Measurements from ENCODE around the gene SDCBP2.

The SDCBP2 gene, protein sequence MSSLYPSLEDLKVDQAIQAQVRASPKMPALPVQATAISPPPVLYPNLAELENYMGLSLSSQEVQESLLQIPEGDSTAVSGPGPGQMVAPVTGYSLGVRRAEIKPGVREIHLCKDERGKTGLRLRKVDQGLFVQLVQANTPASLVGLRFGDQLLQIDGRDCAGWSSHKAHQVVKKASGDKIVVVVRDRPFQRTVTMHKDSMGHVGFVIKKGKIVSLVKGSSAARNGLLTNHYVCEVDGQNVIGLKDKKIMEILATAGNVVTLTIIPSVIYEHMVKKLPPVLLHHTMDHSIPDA

DNA sequence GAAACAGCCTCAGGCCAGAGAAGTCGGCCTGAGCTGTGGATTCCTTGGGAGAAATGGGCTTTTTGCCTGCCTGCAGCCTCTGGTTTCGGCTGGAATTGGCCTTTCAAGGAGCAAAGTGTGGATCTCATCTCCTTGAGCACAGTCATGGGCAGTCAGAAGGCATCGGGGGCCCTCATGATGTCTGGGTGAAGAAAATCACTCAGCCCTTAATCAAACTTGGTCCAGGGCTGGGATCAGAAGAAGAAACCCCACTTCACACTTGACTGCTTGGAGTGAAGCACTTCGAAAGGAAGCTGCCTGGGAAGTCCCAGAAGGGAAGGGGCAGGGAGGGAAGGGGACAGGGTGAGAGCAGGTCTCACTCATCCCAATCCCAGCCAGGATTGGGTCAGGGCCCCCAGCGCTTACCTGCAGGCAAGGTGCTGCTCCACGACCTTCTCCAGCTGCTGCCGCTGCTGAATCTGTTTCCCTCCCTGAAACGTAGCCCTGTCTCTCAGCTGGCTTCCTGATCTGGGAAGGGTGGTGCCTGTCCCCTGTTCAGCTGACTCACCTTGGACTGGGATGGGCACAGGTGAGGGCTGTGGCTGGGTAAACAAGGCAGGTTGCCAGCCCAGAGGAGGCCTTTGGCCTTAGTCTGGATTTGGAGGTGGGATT is at the start of gene SDCBP2:
Gene SDCBP2, minus strand, starts transcription at position 460 of the 651 bp plus-strand sequence. CDS start 8,723 bp downstream, outside the sequence.
- DNase-seq, result no peak

DNA sequence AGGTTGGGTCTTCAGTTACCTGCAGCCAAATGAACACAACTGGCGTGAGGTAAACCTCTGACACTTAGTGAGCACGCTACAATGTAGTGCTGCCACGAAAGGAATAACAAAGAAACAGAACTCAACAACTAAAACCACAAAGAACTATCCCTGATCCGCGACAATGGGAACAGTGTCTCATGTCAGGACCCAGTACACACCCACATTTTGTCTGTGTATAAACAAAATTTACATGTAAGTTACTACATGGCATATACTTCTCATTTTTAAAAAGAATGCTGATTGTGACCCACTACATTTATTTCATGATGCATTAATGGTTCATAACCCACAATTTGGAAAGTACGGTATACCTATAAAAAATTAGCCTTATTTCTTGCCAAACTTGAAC is 49.8 kb upstream of the SDCBP2 start:
- DNase-seq, result no peak

DNA sequence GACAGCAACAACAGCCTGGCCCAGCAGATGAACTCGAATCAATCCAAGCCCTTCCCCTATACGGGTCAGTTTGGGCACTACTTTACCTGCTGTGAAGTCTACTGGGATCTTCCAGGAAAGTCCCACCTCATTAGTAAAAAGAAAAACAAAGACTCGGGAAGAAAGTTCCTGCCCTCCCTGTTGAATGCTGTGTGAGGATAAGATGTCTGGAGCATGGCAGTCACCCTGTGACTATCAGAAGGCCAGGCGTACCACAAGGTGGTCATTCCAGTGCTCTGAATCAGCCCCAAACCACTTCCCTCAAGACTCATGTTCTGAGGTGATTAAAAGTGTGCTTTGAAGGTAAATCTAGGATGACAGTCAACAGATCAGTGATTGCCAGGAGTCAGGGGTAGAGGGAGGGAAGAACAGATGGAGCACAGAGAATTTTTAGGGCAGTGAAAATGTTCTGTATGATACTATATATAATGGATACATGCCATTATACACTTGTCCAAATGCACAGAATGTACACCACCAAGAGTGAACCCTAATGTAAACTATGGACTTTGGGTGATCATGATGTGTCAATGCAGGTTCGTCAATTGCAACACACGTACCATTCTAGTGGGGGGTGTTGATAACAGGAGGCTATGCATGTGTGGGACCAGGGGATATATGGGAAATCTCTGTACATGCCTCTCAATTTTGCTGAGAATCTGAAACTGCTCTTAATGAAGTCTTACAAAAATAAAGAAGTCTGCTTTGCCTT is 49.2 kb upstream of the SDCBP2 start:
- DNase-seq, result no peak

DNA sequence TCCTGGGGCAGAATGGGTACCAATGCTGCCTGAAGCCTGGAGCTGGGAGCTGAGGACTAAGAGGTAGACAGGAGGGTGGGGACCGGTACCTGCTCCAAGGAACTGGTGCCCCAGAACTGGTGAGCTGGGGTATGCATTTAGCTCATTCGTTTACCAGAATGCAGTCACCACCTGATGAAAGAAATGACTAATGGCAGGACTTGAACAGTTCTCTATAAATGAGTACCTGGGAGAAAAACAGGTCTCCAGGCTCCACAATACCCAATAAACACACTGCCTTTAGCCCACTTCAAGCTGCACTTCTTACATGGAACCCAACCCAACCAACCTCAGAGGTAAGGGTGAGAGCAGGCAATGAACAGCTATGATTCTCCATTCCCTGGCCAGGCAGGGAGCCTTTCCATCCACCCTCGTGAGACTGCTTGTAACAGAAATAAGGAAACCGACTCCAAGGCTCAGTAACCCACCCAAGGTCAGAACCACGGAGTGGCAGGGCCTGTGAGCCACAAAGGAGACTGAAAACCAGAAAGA is 48.5 kb upstream of the SDCBP2 start:
- DNase-seq, result no peak

DNA sequence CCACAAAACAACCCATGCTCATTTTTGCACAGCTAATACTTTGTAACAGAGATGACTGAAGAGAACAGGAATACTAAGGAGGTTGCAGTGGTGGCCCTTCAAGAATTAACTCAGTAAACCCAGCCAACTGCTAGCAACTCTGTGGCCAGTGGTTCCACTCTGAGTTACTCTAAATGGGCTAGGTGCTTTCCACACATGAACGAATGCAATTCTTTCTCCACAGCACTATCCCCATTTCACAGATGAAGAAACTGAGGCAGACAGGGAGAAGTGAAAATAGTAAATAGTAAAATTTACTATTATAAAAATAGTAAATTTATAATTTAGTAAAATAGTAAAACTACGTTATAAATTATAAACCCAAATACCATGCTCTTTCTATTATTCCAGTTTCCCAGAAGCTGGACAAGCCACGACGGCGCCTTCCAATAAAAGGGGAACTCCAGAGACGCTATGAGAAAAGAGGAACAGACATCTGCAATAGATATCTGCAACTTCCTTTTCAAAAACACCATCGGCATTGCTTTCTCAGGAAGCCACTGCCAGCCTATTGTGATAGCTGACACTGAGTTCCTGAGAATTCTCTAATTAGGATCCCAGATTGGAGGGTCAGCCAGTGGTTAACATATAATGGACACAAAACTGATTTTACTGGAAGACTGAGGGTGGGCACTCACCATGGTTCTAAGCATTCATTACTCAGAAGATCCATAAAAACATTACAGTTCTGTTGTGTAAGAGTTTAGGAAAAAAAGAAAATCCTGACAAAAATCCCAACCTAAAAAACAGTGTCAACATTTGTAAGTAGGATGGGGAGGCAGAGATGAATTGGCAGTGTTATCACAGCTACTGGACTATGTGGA is 47.7 kb upstream of the SDCBP2 start:
- DNase-seq, result no peak

DNA sequence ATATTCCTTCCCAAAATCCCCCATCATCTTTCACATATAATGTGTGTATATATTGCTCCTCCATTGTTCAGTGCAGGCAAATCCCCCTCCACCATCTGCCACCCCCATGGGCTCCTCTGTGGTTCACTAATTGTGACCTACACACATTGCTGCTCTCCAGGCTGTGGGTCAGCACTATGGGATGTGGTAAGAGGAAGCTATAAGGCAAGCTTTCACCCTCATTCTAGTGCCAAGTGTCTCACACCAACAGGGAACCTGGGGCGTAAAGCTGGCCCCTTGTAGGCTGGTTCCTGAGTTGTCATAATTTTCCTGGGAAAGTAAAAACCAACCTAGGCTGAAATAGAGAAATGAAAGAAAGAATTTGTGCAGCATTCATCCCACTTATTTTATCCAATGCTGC is 47.1 kb upstream of the SDCBP2 start:
- no peak for DNase-seq

DNA sequence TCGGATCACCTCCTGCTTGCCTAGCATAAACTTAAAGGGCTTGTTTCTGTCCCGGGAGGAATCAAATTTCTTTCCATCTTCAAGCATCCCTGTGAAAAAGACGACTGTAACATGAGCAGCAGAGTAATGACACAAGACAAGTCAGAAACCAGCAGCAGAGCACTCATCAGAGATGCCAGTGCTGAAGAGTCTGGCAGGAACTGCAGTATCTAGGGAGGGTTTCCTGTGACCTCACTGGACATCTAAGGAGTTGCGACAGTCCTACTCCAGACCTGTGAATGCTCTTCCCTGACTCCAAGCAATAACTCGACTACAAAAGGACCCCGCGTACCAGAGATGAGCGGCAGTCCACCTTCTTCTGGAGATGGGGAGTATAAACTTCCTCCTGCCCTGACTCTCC is 46.6 kb upstream of the SDCBP2 start:
- no peak for DNase-seq

DNA sequence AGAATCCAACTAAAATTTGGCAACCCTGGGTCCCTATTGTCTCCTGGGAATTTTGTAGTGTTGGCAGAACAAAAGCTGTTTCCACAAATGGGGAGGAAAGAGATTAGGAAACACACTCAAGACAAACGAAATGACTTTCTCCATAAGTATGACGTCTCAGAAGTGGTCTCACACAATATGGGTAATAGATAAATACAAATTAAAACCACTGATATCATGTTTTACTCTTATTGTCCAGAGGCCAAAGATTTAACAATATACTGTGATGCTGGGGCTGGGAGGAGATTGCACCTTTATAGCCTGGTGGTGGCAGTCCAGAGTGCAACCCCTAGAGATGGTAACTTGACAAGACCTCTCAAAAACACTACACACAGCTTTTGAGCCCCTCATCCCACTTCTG is 45.3 kb upstream of the SDCBP2 start:
- no peak for DNase-seq

DNA sequence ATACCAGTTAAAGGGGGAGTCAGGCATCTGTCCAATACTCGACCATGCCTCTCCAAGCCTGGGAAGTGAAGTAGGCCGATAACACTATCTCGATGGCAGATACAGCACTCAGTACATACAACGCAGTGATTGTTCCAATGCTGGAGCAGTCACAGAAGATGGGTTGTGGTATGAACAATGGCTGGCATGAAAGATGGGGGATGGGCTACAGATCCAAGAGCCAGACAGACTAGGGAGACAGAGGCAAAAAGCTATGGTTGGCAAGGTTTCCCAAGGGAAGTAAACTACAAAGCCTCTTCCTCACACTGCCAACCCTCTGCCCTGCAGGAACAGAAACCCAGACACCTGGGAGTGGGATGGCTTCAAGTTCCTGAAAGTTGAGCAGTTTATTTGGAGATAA is 44.7 kb upstream of the SDCBP2 start:
- no peak for DNase-seq

DNA sequence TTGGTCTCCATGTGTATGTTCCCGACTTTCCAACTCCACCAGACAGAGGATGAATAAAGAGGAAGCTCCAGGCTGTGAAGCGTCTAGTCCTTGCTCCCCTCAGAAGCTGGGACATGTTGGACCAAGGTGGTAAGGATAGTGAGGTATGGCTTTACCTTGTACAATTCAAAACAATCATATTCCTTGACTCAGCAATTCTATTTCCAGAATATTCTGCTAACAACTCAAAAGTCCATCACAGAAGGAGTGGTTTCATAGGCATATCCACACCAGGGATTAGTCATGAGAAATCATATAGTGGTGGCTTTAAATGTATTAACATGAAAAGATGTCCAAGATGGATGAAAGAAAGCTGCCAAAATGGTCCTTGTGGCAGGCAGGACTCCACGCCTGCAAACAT is 44.1 kb upstream of the SDCBP2 start:
- DNase-seq, result no peak

DNA sequence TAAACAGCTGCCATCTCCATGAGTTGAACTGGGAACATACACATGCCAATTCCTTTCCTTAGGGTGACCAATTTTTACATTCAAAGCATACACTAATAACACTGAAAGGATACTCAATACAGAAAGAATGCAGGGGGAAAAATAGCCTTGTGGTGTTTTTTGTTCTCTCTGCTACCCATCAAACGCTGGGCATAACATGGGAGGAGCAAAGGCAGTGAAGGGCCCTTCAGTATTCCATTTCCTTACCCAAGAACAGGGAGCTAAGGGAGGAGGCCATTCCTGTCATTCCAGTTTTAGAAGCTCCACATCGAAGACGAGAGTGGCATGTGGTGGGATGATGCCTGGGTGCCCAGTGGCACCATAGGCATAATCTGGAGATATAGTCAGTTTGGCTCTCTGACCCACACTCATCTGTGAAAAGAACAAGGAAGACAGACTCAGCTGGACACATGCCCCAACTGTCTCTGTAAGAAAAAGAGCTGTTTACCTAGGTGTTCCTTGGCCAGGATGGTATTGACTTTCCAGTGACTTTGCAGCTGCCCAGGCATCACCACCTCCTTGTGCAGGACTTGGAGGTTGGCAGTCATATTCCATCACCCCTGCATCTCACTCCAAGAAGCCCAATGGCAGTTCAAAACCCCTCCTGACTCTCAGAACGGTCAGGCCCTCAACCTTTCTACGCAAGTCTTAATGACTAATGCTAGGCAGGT is 43.0 kb upstream of the SDCBP2 start:
- no peak for DNase-seq

DNA sequence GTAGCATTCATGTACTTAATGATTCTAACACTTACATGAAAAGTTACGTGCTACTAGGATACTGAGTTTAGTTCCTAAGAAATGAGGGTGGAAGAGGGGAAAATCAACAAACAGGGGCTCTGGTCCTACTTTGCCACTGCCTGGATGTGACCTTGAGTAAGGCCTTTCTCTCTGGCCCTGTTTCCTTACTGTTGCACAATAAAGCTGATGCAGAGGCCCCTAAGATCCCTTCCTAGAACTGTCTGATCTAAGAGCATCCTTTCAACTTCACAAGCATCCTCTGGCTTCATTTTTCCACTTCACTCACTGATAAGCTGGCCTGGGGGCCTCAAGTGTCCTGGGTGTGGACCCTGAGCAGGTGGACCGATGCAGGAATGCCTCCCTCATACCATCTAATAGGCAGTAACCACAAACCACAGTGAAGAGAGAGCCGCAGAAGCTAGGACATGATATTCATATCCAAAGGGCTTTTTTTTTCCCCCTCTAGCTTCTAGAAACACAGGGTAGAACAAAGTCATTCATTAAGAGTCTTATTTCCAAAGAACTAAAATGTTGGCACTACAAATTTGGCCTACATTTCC is 42.4 kb upstream of the SDCBP2 start:
- DNase-seq, result no peak

DNA sequence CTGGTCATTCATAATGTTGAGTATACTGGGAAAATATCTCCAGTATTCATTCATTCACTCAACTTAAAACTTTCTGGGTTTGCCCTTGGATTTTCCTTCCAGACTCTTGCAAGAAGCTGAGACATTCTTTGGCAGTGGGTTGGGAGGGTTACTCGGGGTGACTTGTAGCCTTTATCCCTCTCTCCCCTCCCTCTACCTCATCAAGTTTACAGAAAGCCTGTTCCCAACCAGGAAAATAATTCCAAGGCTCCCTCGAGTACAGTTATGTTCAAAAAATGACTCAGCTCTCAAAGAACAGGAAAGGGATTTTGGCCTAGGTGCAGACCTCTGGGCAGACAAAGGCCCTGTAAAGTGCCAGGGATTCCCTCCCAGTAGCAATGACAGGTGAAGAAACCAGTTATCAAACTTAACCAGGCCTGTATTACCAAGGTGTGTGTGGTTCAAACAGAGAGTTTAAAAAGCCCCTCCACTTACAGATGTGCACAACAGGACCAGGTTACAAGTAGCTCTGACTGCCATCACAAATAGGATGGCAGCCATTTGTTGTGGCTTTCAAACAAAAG is 41.7 kb upstream of the SDCBP2 start:
- no peak for DNase-seq

DNA sequence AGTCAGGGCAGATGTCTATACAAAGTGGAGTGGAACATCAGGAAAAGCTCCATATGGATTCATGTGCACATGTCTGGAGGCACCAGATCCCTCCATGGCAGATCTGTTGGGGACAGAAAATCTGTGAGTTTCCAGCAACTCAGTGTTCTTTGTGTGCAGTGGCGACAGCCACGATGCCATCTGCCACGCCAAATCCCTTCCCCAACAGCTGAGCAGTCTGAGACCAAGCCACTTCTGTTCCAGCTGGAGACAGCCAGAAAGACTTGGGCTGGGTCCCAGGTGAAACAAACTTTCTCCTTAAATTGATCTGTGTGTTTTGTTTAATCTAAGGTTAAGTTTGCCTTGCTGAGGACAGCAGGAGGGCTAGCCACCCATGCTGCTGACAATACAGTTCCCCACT is 41.0 kb upstream of the SDCBP2 start:
- no peak for DNase-seq

DNA sequence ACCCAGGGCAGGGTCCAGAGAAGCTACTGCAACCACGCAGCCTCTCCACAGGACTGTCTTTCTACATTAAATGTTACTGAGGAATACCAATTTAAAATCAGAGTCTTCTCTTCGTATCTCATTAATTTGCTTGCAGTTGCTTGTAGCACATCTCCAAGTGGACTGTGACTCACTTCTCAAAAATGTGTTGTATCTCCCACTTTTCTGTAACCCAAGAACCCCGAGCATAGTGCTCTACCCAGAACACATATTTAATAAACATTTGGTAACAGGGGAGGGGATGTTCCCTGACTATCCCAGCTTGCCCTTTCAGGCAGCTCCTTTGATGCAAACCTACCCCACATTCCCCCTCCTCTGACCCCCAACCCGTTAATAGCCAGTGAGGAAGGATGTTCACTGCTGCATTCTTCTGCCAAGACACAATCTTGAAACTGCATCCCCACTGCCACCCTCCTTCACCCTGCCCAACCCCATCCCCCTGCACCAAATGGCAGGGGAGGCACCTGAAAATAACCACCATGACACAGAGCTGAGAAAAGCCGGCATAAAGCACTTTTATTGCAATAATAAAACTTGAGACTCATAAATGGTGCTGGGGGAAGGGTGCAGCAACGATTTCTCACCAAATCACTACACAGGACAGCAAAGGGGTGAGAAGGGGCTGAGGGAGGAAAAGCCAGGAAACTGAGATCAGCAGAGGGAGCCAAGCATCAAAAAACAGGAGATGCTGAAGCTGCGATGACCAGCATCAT is 39.7 kb upstream of the SDCBP2 start:
- no peak for DNase-seq

DNA sequence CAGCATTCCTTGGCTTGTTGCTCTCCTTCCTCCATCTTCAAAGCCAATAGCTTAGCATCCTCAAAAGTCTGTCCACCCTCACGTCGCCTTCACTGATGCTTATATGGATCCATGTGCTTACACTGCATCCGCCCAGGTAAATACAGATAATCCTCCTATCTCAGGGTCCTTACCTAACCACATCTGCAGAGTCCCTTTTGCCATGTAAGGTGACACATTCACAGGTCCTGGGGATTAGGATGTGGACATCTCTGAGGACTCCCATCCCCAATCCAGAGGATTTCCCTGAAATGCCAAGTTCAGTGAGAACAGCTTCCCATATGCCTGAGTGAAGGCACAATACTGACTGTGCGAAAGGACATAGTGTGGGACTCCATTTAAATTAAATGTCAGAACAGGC is 38.5 kb upstream of the SDCBP2 start:
- no peak for DNase-seq

DNA sequence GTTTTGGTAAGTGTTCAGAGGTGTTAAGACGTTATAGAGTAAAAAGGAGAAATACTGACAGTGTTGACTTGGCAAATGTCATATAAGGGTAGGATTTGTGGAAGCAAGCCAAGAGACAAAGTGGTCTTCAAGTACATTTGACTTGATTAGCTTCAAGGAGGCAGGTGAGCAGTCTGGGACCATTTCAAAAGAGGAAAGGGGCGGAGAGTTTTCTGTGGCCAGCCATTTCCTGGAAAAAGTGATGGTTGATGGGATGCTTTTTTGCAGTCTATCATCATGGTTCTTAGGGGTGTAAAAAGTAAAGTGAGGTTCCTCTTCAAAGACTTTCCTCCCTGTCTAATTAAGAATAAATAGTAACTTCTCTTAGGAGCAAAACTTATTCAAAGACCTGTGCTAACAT is 35.2 kb upstream of the SDCBP2 start:
- DNase-seq, result peak in 1 of 2 donors; percentile 22

DNA sequence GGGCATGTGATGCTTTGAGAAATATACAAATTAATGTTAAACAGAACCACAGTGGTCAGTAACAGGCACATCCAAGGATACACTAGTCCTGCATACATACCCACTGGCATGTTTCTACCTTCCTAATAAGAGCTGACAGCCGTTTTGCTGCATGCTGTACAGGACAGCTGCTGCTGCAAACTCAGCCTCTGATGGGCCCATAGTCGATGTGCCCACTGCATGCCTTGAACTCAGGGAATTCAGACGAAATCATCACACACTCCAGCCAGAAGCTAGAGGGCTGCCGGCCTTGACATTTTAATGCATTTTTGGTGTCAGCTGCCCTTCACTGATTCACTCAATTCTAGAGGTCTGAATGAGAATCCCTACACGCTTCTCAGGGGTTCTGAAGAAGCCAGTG is 34.6 kb upstream of the SDCBP2 start:
- DNase-seq, result no peak

DNA sequence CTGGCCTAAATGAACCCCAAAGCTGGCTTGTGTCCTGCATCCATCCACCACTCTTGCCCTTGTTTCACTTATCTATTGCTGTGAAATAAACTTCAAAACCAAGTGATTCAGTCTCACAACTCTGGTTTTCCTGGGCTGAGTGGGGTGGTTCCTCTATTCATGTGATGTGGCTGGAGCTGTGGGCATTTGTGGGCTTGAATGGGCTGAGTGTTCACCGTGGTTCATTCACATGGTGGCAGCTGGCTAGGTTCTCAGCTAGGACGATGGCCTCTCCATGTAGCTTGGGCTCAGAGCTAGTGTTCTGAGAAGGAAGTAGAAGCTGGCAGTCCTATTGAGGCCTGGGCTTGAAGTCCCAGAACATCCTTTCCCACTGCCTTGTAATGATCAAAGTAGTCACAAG is 33.5 kb upstream of the SDCBP2 start:
- no peak for DNase-seq

DNA sequence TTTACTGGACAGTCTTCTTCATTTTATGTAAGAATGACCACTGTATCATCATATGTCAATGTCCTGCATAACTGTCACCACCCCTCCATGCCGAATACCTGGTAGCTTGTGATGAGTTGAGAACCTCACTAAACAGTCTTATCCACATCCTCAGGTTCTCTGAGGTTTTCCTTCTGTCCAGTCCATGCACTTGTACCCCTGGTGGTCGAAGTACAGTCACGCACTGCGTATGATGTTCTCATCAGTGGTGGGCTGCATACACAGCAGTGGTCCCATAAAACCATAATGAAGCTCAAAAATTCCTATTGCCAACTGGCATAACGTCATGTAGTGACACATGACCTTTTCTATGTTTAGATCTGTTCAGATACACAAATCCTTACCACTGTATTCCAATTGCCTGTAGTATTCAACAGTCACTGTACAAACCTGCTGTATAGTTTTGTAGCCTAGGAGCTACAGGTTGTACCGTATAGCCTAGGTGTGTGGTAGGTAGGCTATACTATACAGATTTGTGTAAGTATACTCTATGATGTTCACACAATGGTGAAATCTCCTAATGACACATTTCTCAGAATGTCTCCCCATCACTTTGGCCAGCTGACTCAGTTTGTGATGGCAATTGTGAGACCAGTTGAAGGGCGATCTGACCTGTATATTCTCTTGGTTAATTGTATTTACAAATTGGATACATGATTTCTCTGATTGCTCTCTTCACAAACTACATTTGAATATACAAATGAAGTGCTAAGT is 31.3 kb upstream of the SDCBP2 start:
- DNase-seq, result no peak
